Hindlimb muscle (tissue), 1 donor: ENCODE results near the gene SLC6A7. TPM values are rescaled to one million over a fixed set of nuclear protein-coding genes. Genes with fewer than 3 reads are reported as not detected.
A peak's percentile ranks its signal among the peaks of the same experiment; 100 is the strongest.

Experiments
- DNase-seq: peaks from one replicate; pipeline ENCODE4 v3.0.0-alpha.2; 2013
- polyA plus RNA-seq: library from polyadenylated mRNA; unstranded; fragments of 120-200 nt; gene quantifications from one replicate; pipeline ENCODE4 v1.2.1, GENCODE V29; 2013; ENCODE audit not compliant: insufficient read length

The SLC6A7 gene
- polyA plus RNA-seq, 1 donor: 0.22 TPM

DNA sequence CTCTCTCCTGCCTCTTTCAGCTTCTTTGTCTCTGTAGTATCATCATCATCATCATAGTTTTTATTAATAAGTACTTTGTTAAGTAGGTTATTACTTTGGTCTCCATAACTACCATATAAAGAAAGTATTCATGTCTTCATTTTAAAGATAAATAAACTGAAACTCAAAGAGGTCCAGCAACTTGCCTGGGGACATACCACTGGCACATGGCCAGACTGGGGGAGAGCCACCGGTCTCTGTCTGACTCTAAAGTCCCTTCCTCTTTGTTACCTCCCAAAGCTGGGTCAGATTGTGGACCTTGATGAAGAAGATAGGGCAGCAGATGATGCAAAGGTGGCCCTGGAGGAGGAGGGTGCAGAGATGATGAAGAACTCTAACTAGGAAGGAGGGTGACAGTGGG lies 14.8 kb upstream of the SLC6A7 start:
- DNase-seq: no peak

GRCh38 chr5:150175536-150175935 lies 14.3 kb upstream of the SLC6A7 start:
- no peak for DNase-seq

- no peak for DNase-seq
These were observed 13.0 kb upstream of the SLC6A7 start for GRCh38 chr5:150176745-150177477.

- no peak for DNase-seq
These were observed 12.1 kb upstream of the SLC6A7 start for GRCh38 chr5:150177721-150178120.

- no peak for DNase-seq
These were observed 11.6 kb upstream of the SLC6A7 start for GRCh38 chr5:150178262-150178661.

- DNase-seq: no peak
These were observed 10.7 kb upstream of the SLC6A7 start for GRCh38 chr5:150179019-150179620.

- peak; percentile 88 for DNase-seq
These were observed 9.4 kb upstream of the SLC6A7 start for GRCh38 chr5:150180241-150181026.

- no peak for DNase-seq
These were observed 8.8 kb upstream of the SLC6A7 start for GRCh38 chr5:150181027-150181426.

DNA sequence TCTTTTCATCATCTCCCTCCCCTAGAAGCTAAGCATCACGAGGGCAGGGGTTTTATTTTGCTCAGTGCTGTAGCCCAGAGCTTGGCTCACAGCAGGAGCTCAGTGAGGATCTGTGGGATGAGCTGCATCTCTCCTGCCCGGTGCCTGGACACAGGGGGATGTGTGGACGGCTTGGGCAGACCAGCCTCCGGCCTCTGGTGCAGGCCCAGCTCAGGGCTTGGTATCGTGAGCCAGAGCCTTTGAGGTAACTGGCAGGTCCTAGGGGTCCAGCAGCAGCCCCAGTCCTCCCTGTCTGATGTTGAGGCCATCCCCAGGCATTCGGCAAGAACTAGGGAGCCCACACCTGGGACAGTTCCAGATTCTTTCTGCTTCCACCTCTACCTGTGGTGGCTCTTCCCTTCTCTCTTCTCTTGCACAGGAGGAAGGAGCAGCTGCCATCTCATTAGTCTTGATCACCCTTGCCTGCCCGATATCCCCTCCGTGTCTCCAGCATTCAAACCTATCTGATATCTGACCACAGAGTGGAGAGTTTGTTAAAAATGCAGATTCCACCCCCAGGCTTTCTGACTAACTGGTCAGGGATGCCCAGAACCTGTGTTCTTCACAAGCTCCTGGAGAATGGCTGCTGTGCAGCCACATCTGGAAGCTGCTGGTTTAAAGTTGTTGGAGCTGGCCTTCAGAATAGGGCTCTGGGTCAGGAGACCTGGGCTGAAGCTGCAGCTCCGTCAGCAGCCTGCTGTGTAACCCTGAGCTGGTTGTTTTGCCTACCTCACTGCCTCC lies 7.9 kb upstream of the SLC6A7 start:
- DNase-seq: no peak

GRCh38 chr5:150182774-150183173 lies 7.1 kb upstream of the SLC6A7 start:
- DNase-seq: no peak

- DNase-seq: no peak
These were observed 6.4 kb upstream of the SLC6A7 start for GRCh38 chr5:150183436-150183835.

DNA sequence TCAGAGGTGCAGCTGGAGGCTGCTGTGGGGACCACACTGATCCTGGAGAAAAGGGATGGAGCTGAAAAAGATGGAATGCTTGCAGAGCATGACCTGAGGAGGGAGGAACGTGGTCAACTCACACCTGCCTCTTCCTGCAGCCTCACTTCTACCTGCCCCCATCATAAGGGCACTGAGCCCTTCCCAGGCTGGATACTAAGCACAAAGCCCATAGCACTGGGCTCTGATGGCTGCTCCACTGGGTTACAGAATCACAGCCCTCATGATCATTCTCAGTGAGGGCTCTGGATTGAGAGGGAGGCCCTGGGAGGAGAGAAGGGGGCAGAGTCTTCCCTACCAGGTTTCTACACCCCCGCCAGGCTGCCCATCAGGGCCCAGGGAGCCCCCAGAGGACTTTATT lies 5.9 kb upstream of the SLC6A7 start:
- no peak for DNase-seq

- DNase-seq: no peak
These were observed 4.6 kb upstream of the SLC6A7 start for GRCh38 chr5:150184990-150185912.

DNA sequence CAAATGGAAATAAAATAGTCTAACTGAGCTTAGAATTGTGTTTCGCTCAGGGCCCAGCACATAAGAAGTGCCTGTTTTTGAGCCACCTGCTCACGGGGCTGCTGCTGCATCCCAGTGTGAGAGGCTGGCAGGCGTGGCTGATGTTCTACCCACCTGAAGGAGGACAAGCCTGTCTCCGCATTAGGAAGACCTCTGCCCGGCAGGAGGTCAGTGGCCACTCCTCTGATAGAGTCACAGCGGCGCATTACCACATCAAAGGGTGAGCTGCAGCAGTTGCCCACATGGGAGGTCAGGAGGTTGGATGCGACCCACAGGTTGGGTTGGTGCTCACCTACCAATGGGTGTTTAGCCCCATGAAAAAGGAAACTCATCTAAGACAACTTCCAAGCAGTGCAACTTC lies 3.7 kb upstream of the SLC6A7 start:
- DNase-seq: no peak

DNA sequence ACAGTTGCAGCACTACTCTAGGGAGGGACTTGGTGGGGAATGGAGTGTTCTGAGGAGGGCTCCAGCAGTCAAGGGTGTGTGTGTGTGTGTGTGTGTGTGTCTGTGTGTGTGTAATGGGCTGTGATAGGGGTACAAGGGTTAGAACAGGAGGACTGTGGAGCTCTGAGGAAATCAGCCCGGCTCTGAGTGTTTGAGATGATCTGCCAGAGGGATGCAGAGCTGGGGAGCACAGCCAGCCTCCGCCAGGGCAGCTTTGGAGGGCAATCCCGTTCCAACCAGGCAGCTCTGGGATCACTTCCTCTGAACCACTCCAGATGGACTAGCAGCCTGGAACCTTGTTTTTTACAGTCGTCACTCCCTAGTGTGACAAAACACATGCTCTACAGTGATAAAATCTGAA lies 3.0 kb upstream of the SLC6A7 start:
- no peak for DNase-seq

DNA sequence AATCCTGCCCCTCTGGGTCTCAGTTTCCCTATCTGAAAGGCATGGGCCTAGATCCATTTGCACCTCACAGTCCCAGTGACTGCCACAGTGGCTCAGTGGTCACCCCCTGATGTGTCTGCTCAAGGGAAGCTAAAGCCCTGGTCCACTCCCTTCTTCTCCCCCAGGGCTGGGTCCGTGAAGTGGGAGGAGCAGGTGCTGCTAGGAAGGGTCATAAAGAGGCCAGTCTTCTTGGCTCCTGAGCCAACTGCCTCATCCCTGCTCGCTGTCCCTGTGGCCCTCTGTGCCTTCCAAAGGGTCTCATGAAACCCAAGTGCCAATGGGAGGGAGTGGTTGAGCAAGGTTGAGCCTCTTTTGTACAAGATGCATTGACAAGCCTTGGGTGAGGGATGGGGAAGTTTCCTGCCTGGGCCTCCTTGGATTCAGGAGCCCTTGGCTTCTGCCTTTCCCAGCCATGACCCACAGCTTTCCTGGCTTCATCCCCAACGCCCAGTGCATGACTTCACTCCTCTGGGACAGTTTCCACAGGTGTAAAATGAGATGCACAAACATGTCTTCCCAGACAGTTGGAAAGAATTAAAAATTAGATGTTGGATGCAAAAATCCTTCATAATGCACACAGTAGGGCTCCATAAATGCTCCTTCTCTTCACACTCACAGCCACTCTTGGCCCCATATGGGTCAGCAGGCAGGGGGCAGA lies 1.6 kb upstream of the SLC6A7 start:
- DNase-seq: no peak

- DNase-seq: no peak
These were observed 536 bp upstream of the SLC6A7 start for GRCh38 chr5:150189326-150189725.

GRCh38 chr5:150190503-150190979 lies 679 bp downstream of the SLC6A7 start:
- no peak for DNase-seq

DNA sequence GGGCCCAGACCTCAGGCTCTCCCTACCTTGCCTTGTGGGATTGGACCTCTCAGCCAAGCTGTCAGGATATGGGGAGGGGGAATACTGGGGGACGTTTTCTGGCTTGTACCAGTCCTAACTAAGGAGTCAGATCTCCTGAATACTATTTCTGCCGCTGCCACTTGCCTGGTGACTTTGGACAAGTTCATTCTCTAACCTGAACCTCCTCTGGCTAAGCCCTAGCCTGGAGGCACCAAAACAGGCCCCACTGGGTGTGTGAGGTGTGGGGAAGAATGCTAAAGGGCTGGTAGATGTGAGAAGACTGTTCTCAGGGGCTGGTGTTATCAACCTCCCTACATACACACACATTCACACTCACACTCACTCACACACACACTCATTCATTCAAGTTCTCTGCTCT lies 1.1 kb downstream of the SLC6A7 start:
- no peak for DNase-seq

DNA sequence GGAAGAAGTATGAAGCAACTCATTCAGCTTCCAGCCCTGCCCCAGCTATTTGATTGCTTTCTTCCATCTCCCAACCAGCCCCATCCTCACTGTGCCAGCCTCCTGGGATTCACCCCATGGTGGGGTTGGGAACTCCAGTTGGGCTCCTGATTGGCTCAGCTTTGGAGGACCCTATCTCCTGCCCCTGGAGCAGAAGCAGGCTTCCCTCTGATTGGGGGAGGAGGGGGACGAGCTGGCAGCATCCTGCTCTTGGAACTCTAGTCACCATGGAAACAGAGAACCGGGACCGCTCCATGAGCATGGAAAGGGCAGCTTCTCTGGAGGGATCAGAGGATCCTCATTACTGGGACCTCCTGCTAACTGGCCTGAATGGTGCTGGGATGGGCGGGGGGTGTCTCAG lies 2.6 kb downstream of the SLC6A7 start:
- DNase-seq: no peak
